Chondrocyte (in vitro differentiated cells): ENCODE data around the gene GRIK2. TPM values are rescaled to one million over a fixed set of nuclear protein-coding genes. Genes with fewer than 3 reads are reported as not detected.

Experiments used
- DNase-seq: peaks from one replicate; pipeline ENCODE4 v3.0.0; 2021; ENCODE audit warnings: mixed read lengths, low spot score
- H3K27ac Mint-ChIP-seq: one replicate; pipeline ENCODE4 v1.8.0; 2021; ENCODE audit warnings: mild to moderate bottlenecking, moderate library complexity, mixed read lengths; ENCODE audit not compliant: unreplicated experiment
- H3K27me3 Mint-ChIP-seq: 2 replicates; pipeline ENCODE4 v1.8.0; 2021; ENCODE audit warnings: low read depth, mixed read lengths
- H3K36me3 Mint-ChIP-seq: 2 replicates; pipeline ENCODE4 v1.8.0; 2021; ENCODE audit warnings: low read depth, mixed read lengths
- H3K4me1 Mint-ChIP-seq: 2 replicates; pipeline ENCODE4 v1.8.0; 2021; ENCODE audit warnings: low read depth, mild to moderate bottlenecking, mixed read lengths
- H3K4me3 Mint-ChIP-seq: one replicate; pipeline ENCODE4 v1.8.0; 2021; ENCODE audit warnings: mild to moderate bottlenecking, moderate library complexity, mixed read lengths; ENCODE audit not compliant: unreplicated experiment
- H3K9me3 Mint-ChIP-seq: 2 replicates; pipeline ENCODE4 v1.8.0; 2021; ENCODE audit warnings: low read depth, mixed read lengths
- total RNA-seq: library from RNA; stranded (reverse); gene quantifications from 3 replicates; pipeline ENCODE4 v1.2.1, GENCODE V29; 2021
- TF ChIP-seq, protein P1 (sequence below): fragments of 200-600 bp; sonication (generic); IDR thresholded peaks from 2 replicates; pipeline ENCODE4 v1.5.0; 2021; ENCODE audit warnings: antibody characterized with exemption, mild to moderate bottlenecking, moderate library complexity

Gene GRIK2
- total RNA-seq, 1 donor from 2014 or later: 8.2 TPM

DNA sequence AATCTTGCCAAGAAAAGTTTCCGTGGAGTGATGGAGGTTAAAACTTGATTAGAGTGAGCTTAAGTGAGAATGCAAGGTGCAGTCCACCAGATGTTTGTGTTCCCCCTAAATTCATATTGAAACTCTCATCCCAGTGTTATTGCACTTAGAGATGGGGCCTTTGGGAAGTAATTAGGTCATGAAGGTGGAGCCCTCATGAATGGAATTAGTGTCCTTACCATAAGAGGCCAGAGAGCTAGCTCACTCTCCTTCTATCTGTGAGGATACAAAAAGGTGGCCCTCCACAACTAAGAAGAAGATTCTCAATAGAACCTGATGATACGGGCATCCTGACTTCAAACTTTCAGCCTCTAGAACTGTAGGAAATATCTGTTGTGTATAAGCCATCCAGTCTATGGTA is 258.6 kb downstream of the GRIK2 start:
- Mint-ChIP-seq H3K4me1 (no peaks in the 10 kb centered on the region), H3K4me3 (no peak overlapping the region), H3K27ac (no peak overlapping the region), H3K27me3 (no peaks in the 10 kb centered on the region), H3K9me3 (no peaks in the 10 kb centered on the region), H3K36me3 (peaks cover 3% of the 10 kb centered on the region)
- DNase-seq: no peak
- TF ChIP-seq, protein P1, sequence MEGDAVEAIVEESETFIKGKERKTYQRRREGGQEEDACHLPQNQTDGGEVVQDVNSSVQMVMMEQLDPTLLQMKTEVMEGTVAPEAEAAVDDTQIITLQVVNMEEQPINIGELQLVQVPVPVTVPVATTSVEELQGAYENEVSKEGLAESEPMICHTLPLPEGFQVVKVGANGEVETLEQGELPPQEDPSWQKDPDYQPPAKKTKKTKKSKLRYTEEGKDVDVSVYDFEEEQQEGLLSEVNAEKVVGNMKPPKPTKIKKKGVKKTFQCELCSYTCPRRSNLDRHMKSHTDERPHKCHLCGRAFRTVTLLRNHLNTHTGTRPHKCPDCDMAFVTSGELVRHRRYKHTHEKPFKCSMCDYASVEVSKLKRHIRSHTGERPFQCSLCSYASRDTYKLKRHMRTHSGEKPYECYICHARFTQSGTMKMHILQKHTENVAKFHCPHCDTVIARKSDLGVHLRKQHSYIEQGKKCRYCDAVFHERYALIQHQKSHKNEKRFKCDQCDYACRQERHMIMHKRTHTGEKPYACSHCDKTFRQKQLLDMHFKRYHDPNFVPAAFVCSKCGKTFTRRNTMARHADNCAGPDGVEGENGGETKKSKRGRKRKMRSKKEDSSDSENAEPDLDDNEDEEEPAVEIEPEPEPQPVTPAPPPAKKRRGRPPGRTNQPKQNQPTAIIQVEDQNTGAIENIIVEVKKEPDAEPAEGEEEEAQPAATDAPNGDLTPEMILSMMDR: no peak

DNA sequence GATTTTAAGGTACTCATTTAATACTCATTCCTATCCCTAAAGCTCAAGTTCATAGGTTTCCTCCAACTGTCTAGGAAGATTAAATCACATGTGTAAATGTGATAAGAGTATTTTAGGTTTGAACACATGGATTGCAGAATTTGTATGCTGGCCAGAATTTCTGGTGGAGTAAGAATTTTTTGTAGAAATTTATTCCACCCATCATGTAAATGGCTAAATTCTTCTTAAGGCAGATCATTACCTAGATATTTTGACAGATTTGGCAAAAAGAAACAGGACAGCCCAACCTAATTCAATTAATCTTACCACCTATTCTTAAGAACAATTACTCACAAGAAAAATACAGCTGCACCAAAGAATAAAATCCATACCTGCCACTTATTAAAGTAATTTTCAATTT is 261.6 kb downstream of the GRIK2 start:
- Mint-ChIP-seq H3K4me1 (no peaks in the 10 kb centered on the region), H3K27ac (no peak overlapping the region), H3K36me3 (peaks cover 3% of the 10 kb centered on the region), H3K27me3 (no peaks in the 10 kb centered on the region), H3K4me3 (no peak overlapping the region), H3K9me3 (peaks cover 17% of the 10 kb centered on the region)
- TF ChIP-seq, protein P1: no peak
- no peak for DNase-seq

DNA sequence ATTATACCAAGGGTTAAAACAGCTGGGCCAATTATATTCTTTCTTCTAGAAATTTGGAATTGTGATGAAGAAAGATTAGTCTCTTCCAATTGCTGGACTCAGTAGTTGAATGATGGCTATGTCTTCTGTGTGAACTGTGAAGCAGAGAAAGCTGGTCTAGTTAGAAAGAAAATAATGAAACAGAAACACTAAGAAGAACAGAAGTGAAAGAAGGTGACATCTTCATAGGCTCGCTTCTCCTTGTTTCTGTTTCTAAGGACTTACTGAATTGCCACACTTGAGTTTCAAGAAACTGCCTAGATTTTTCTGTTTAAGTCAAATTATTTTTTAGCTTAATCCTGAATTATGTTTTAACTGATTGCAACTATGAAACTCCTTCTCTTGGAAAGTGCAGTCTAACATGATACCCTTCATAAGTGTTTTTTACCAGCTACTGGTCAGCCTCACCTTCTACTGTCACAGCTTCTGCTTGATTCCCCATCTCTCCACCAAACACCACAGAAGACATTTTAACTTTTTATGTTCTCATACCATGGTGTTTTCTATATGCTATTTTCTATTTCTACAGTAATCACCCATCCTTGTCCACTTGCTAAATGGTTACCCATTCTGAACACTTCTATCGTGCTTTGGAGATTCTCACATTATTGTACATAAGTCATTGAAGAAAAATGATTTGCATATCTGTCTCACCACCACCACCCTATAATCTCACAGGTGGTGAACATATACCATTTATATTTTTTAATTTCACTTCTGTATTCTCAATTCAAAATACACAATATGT is 268.8 kb downstream of the GRIK2 start:
- peaks cover 8% of the 10 kb centered on the region for H3K4me1 Mint-ChIP-seq
- peaks cover 18% of the 10 kb centered on the region for H3K9me3 Mint-ChIP-seq
- no peaks in the 10 kb centered on the region for H3K36me3 Mint-ChIP-seq
- no peak overlapping the region for H3K4me3 Mint-ChIP-seq
- TF ChIP-seq, protein P1: no peak
- no peak overlapping the region for H3K27ac Mint-ChIP-seq
- H3K27me3 Mint-ChIP-seq: no peaks in the 10 kb centered on the region
- no peak for DNase-seq

DNA sequence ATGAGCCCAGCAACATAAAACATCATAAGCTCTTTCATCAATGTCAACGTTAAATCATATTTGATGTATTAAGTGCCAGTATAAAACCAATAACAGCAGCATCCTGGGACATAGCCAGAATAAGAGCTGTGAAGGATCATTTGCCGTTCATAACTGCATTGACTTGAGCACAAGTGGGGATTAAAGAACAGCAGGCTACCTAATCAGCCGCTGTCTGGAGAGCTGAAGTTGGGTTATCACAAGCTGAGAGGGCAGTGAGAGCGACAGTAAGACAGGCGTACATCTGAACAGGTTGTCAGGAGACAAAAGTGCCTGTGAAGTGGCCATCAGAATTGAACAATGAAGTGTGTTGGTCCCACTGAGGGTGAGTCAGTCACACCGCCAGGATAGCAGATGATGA is 269.6 kb downstream of the GRIK2 start:
- Mint-ChIP-seq H3K27ac (no peak overlapping the region), H3K9me3 (peaks cover 17% of the 10 kb centered on the region), H3K36me3 (no peaks in the 10 kb centered on the region), H3K4me1 (peaks cover 8% of the 10 kb centered on the region), H3K4me3 (no peak overlapping the region), H3K27me3 (no peaks in the 10 kb centered on the region)
- DNase-seq: no peak
- TF ChIP-seq, protein P1: no peak

DNA sequence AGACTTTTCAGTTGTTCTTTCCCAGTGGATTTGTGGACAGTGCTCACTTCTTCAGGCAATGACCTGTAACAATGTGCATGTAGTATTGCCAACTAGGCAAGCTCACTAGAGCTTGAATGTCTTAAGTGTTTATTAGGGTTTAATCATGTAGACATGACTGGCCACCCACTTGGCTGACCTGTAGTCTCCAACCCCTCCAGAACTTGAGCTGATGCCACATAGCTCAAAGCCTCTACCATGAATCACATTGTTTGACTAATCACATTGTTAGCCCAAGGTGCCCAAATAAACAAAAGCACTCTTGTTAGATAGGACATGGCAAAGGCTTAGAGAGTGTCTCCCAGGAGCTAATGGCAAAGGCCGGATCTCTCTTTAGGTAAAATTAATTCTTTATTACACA is 272.7 kb downstream of the GRIK2 start:
- Mint-ChIP-seq H3K4me1 (peaks cover 26% of the 10 kb centered on the region), H3K27me3 (no peaks in the 10 kb centered on the region), H3K9me3 (no peaks in the 10 kb centered on the region), H3K4me3 (no peak overlapping the region), H3K36me3 (no peaks in the 10 kb centered on the region), H3K27ac (peak overlapping the region; percentile 13)
- TF ChIP-seq, protein P1: no peak
- DNase-seq: no peak
